Right renal cortex interstitium (tissue), 3 donors: ENCODE measurements around the gene UBE2M. TPM values are rescaled to one million over a fixed set of nuclear protein-coding genes. Genes with fewer than 3 reads are reported as not detected.

Experiments used
- DNase-seq, 3 donors: peaks; one replicate each; pipeline ENCODE4 v3.0.0-alpha.2; 2013; ENCODE audit warnings: low read depth in 3 of 3, low spot score in 2 of 3
- polyA plus RNA-seq, 3 donors: library from polyadenylated mRNA; unstranded; fragments of 120-200 nt; gene quantifications; one replicate each; pipeline ENCODE4 v1.2.1, GENCODE V29; 2013; ENCODE audit not compliant: insufficient read length in 3 of 3

UBE2M gene
- polyA plus RNA-seq, 3 donors = 79.4 to 99.8 (median 86.5) TPM

- DNase-seq = no peak
These were observed 13.2 kb upstream of the UBE2M start for GRCh38 chr19:58571575-58571947.

GRCh38 chr19:58570770-58571574, 12.6 kb upstream of the UBE2M start:
- no peak for DNase-seq

DNA sequence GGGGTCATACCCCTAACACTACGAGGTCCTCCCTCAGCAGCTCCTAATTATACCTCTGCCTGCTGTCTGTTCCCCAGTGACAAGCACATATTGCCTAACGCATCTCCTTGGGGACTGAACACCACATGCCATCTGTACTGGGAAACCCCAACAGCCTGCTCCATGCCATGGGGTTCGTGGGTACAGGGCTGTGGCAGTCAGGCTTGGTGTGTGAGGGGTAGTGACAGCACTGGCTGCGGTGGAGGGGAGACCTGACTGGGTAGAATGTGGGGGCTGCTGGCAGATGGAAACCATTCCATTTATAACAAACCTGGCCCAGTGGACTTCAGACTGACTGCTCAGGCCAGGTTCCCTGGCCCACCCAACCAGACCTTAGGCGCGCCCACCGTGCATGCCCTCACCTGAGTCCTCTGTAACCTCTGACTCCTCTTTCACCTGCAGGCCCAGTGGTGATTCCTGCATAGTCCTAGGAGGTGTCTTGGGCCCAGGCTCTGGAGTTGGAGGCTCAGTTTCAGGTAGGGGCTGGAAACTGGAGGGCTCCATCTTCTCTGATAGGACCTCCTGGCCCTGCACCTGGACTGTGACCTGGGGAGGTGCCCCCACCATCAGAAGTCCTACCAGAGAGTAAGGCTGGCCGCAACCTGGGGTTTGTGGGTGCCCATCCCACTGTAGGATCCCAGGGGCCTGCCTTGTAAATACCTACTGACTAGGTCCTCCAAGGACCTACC, 11.7 kb upstream of the UBE2M start:
- no peak for DNase-seq

DNA sequence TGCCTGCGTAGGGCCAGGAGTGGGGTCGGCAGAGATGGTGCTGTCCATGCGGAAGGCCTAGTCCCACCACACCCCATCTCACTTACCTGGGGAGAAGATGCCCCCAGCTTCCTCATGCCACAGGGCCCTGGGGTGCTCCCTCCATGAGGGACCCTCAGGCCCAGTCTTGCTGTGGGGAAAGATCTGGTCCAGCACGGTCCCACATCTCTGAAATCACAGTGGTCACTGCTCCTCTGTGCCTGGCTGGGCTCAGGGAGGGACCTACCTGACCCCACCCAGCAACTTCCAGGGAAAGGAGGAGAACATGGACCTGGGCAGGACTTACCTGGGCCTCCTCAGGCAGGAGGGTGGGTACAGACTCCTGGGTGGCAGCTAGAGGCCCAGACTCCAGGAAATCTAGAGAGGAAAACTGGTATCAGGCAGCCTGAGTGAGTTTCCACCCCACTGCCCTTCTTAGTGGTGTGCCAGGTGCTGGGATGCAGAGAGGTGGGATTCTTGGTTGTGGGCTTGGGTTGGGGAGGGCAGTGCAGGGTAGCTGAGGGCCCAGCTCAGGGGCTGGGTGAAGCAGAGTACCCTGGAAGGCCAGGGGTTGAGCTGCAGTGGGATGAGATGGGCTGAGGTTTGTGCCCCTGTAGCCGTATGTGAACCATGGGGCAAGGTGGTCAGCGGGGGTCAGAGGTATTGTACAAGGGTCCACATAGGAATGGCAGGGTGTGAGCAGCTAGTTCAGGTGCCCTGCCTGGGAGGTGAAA, 11.0 kb upstream of the UBE2M start:
- no peak for DNase-seq

GRCh38 chr19:58568453-58569130, 10.2 kb upstream of the UBE2M start:
- DNase-seq = no peak

GRCh38 chr19:58566989-58567388, 8.6 kb upstream of the UBE2M start:
- DNase-seq = no peak

GRCh38 chr19:58563823-58564222, 5.4 kb upstream of the UBE2M start:
- no peak for DNase-seq

GRCh38 chr19:58563034-58563573, 4.7 kb upstream of the UBE2M start:
- DNase-seq = no peak

- DNase-seq = no peak
These were observed 4.0 kb upstream of the UBE2M start for GRCh38 chr19:58562122-58563033.

DNA sequence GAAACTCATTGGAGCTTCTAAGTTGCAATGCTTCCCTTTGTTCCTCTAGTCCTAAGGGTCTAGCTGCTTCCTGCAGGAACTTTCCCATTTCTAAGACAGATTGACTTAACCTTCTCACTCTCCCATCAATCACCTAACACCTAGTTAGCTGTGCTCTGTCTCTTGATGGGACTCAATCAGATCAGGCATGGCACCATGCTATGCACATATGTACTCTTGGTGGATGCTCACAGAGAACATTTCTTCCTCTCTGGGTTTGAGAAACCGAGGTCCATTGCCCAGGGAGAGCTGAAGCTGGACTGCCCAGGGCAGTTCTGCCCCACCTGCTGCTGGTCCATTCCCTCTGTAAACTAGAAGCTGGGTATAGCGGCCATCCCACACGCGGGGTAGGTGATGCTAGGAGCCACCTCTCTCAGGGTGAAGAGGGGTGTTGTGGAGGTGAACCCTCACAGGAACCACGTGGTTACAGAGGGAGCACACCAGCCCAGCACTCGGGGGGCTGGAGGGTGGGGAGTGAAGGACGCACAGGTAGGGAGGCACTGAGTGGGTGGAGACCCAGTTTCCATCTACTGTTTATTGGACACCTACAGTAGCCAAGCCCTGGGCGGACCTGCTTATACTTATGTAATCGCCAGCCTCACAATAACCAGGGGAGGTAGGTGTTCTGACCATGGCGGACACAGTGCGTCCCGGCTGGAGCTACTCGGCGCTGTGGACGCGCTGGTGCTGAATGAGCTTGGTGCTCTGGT, 3.1 kb upstream of the UBE2M start:
- no peak for DNase-seq

- DNase-seq = no peak
These were observed 2.5 kb upstream of the UBE2M start for GRCh38 chr19:58560921-58561320.

- no peak for DNase-seq
These were observed 1.8 kb upstream of the UBE2M start for GRCh38 chr19:58560007-58560887.

DNA sequence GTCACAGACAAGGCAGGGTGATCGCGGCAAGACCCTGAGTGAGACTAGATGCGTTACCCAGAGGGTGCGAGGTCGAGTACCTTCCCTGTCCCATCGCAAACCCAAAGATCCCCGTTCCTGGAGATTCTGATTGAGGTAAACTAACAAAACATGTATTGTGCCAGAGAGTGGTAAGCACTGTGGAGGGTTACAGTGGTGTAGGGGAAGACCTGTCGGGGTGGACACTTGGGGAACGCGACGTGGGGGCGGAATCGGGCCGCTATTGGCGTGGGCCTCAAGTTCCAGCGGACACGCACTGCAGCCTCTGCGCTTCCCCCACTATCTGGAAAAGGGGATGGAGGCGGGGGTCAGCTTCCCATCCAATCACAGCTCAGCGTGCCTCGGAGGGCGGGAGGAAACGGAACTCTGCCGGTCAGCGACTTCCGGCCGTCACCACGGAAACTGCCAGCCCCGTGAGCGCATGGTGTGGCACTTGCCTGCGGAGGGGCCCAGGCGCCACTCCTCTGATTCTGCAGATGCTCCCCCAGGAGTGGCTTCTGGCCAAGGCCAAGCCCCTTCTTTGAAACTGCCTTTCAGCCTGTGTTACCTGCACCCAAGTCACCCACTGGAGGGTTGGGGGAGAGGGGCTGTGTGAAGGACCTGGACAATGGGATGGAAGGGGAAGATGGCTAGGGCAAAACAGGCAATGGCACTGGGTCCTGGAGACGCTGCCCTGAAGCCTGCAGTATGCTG, 1.0 kb upstream of the UBE2M start:
- peak in 2 of 3 donors; percentile 87 to 89 for DNase-seq

DNA sequence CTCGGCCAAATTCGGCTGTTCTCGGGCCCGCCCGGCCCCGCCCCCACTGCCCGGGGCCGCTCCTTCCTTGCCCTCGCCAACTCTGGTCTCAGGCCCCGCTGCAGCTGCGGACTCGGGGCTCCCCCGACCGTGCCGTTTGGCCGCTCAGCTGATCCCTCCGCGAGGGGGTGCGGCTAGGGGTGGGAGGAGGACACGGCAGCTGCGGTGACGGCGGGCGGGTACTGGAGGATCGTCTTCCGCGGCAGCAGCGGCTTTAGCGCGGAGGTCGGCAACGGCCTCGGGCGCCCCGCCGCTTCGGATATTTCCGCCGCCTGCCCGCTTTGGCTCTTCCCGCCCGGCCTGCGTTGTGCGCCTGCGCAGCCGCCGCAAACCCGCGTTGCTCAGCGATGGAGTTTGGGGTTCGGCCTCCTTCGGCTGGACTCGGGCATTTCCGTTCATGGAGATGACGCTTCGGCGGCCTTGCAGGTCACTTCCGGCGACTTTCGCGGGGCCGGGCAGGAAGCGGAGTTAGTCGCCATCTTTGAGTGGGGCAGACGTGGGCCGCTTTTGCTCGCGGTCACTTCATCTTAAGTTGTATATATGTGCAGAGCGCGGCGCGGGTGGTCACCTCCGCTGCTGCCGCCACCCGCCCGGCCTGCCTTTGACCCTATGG, 338 bp upstream of the UBE2M start:
- DNase-seq = peak; percentile 95 to 97 (median 96)

- no peak for DNase-seq
These were observed 968 bp downstream of the UBE2M start for GRCh38 chr19:58557221-58558065.
